COLO668 (cell line): ENCODE measurements around the gene HESX1.

Experiments
- DNase-seq: peaks from one replicate; lab custom pipeline; 2025; ENCODE audit not compliant: unreplicated experiment; lab: John Stamatoyannopoulos, UW

HESX1 gene

GRCh38 chr3:57199895-57200297, at the start of gene HESX1:
HESX1 (minus strand) TSS chr3:57199978; CDS start chr3:57199918, 60 bp downstream.
- no peak for DNase-seq

- no peak for DNase-seq
Observed at GRCh38 chr3:57244946-57245345, 45.2 kb upstream of the HESX1 start.

- no peak for DNase-seq
Observed at GRCh38 chr3:57234613-57235575, 35.1 kb upstream of the HESX1 start.

GRCh38 chr3:57233799-57234198, 34.0 kb upstream of the HESX1 start:
- DNase-seq: no peak

GRCh38 chr3:57230006-57230405, 30.2 kb upstream of the HESX1 start:
- no peak for DNase-seq

- peak; percentile 76 for DNase-seq
Observed at GRCh38 chr3:57227930-57228751, 28.4 kb upstream of the HESX1 start.

- DNase-seq: peak; percentile 94
Observed at GRCh38 chr3:57227204-57227929, 27.6 kb upstream of the HESX1 start, which contains the start of gene APPL1. APPL1 (plus strand) TSS chr3:57227729; CDS start chr3:57227884, 155 bp downstream.

- no peak for DNase-seq
Observed at GRCh38 chr3:57226176-57226575, 26.4 kb upstream of the HESX1 start.

GRCh38 chr3:57224856-57225255, 25.1 kb upstream of the HESX1 start:
- DNase-seq: no peak

- no peak for DNase-seq
Observed at GRCh38 chr3:57221883-57222282, 22.1 kb upstream of the HESX1 start.

- DNase-seq: no peak
Observed at GRCh38 chr3:57206423-57206822, 6.6 kb upstream of the HESX1 start.

GRCh38 chr3:57194641-57195040, 5.1 kb downstream of the HESX1 start:
- DNase-seq: no peak

- no peak for DNase-seq
Observed at GRCh38 chr3:57192028-57192427, 7.8 kb downstream of the HESX1 start.

GRCh38 chr3:57184526-57184925, 15.3 kb downstream of the HESX1 start:
- DNase-seq: no peak

GRCh38 chr3:57179580-57180410, 20.0 kb downstream of the HESX1 start:
- DNase-seq: no peak

- no peak for DNase-seq
Observed at GRCh38 chr3:57176045-57176444, 23.7 kb downstream of the HESX1 start.

GRCh38 chr3:57173687-57174086, 26.1 kb downstream of the HESX1 start:
- DNase-seq: no peak

- DNase-seq: no peak
Observed at GRCh38 chr3:57170946-57171345, 28.8 kb downstream of the HESX1 start.

- peak; percentile 75 for DNase-seq
Observed at GRCh38 chr3:57169872-57170623, 29.7 kb downstream of the HESX1 start.
